ENCODE data around the gene KRTAP10-5.
"Not testable (repeated sequence)": the region's sequence is repeated elsewhere in the genome, so short reads cannot be mapped to it uniquely, and the experiment has no call there.

The KRTAP10-5 gene

DNA sequence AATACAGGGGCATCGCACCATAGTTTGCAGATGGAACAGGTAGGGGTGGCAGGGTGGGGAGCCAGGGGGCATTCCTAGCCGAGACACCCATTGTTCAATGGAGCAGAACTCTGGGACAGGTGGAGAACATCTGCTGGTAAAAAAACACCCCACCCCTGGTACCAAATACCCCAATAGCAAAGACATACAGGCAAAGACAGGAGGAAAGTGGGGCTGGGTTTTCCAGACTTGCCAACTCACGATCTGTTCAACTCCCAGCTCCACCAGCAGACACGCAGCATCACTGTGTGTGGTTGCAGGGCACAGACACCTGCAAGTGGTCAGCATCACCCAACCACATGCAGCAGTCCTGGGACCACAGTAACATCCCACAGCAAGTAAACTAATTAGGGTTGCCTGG lies 31.1 kb upstream of the KRTAP10-5 start:
- no peak overlapping the region for H3K27ac ChIP-seq
- DNase-seq (ENCODE audit: low spot score), result no peak
- CTCF ChIA-PET, result no interaction called here
- POLR2A ChIA-PET (ENCODE audit: low non-redundant PET), result no interaction called here
- TF ChIP-seq, protein P1, sequence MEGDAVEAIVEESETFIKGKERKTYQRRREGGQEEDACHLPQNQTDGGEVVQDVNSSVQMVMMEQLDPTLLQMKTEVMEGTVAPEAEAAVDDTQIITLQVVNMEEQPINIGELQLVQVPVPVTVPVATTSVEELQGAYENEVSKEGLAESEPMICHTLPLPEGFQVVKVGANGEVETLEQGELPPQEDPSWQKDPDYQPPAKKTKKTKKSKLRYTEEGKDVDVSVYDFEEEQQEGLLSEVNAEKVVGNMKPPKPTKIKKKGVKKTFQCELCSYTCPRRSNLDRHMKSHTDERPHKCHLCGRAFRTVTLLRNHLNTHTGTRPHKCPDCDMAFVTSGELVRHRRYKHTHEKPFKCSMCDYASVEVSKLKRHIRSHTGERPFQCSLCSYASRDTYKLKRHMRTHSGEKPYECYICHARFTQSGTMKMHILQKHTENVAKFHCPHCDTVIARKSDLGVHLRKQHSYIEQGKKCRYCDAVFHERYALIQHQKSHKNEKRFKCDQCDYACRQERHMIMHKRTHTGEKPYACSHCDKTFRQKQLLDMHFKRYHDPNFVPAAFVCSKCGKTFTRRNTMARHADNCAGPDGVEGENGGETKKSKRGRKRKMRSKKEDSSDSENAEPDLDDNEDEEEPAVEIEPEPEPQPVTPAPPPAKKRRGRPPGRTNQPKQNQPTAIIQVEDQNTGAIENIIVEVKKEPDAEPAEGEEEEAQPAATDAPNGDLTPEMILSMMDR (conservative IDR thresholded peaks at IDR 0.05; ENCODE audit: low read depth), result no peak

- POLR2A ChIA-PET (ENCODE audit: low non-redundant PET); H3K27ac ChIP-seq; DNase-seq (ENCODE audit: low spot score); CTCF ChIA-PET: not testable (repeated sequence)
Observed at GRCh38 chr21:44610157-44610843, 29.9 kb upstream of the KRTAP10-5 start.

DNA sequence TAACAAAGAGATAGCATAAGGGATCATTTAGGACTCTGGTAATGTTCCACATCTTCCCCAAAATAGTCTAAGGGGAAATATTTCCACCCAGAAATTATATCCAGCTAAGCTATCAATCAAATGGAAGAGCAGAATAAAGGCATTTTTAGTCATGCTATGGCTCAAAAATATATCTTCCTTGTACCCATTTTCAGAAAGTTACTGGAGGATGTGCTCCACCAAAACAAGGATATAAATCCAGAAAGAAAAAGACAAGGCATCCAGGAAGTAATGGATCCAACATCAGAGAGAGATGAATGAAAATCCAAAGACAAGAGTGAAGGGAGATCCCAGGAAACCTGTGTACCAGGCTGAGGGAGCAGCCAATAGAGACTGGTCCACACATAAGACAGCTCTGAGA lies 28.8 kb upstream of the KRTAP10-5 start:
- H3K27ac ChIP-seq, result no peak overlapping the region
- DNase-seq (ENCODE audit: low spot score), result no peak
- ChIA-PET POLR2A (ENCODE audit: low non-redundant PET) (no interaction called here), CTCF (no interaction called here)
- TF ChIP-seq, protein P1 (conservative IDR thresholded peaks at IDR 0.05; ENCODE audit: low read depth), result no peak

GRCh38 chr21:44606495-44606894 lies 26.1 kb upstream of the KRTAP10-5 start:
- CTCF ChIA-PET, result no interaction called here
- no peak overlapping the region for H3K27ac ChIP-seq
- POLR2A ChIA-PET (ENCODE audit: low non-redundant PET), result no interaction called here
- DNase-seq (ENCODE audit: low spot score), result no peak
- TF ChIP-seq, protein P1 (conservative IDR thresholded peaks at IDR 0.05; ENCODE audit: low read depth), result no peak

- ChIA-PET CTCF (no interaction called here), POLR2A (ENCODE audit: low non-redundant PET) (no interaction called here)
Observed at GRCh38 chr21:44603911-44604310, 23.5 kb upstream of the KRTAP10-5 start.

DNA sequence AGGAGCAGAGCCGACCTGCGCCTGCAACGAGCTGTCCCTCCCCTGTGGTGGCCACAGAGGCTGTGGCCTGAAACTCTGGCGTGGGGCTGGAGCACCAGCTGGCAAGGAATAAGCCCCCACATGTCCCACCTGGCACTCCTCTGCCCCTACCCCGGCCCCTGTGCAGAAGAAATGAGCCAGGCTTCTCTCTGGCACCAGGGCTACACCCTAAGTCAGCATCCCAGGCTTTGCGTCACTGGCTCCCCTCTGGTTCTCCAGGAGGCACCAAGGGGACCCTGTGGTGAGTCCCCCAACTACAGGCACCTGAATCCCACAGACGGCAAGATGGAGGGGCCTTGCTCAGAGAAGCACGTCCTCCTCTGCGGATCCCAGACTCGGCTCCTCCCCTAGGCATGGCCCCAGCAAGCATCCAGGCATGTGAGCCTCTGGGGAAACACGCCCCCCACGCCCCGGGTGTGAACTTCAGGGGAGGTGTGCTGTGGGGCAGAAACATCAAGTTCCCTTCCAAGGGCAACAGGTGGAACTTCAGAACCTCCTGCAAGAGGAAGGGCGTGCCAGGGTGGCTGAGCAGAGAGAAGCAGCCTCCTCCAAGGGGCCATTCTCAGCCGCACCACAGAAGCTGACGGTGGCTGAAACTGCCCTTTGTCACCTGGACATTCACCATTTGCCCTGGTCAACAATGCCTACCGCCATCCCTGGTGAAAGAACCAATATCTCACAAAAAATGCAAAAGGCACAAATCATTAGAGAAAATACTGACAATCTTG lies 22.9 kb upstream of the KRTAP10-5 start:
- H3K27ac ChIP-seq, result no peak overlapping the region
- TF ChIP-seq, protein P1 (conservative IDR thresholded peaks at IDR 0.05; ENCODE audit: low read depth), result no peak
- no peak for DNase-seq (ENCODE audit: low spot score)
- ChIA-PET POLR2A (ENCODE audit: low non-redundant PET) (no interaction called here), CTCF (no interaction called here)

More at GRCh38 chr21:44603911-44604310, 23.5 kb upstream of the KRTAP10-5 start:
- no peak overlapping the region for H3K27ac ChIP-seq
- DNase-seq (ENCODE audit: low spot score), result no peak
- TF ChIP-seq, protein P1 (conservative IDR thresholded peaks at IDR 0.05; ENCODE audit: low read depth), result no peak

DNA sequence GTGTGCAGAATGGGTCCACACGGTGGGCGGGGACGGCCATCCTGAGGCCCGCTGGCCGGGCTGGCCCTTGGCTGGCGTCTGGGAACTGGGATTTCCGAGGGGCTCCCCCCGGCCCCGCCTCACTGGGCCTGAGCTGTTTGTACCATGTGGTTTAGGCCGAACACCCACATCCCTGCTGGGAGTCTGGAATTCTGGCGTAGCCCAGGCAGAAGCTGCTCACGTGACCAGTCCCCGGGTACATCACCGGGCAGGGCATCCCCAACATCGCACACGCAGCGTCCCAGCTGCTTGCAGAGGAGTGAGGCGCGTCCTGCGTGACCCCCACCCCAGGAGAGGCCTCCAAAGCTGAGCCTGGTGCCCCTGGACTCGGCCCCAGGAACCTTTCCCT lies 22.1 kb upstream of the KRTAP10-5 start:
- CTCF ChIA-PET, result interaction anchor here (0.6 to 0.7 kb wide), 2 partner anchors 44 to 96 kb away, joined by 3 to 4 read pairs; partner anchors contain the start of gene KRTAP10-3
- TF ChIP-seq, protein P1 (conservative IDR thresholded peaks at IDR 0.05; ENCODE audit: low read depth), result no peak
- POLR2A ChIA-PET (ENCODE audit: low non-redundant PET), result no interaction called here

More for the DNA sequence above, 22.1 kb upstream of the KRTAP10-5 start:
- H3K27ac ChIP-seq, result no peak overlapping the region
- no peak for DNase-seq (ENCODE audit: low spot score)

Data from RWPE1 (cell line).